ENCODE results near the gene FKBP1A.

FKBP1A gene

GRCh38 chr20:1382670-1383069 lies 10.2 kb downstream of the FKBP1A start:
- DNase-seq: no peak

- no peak for DNase-seq
Measured at GRCh38 chr20:1381753-1382591, 10.9 kb downstream of the FKBP1A start.

- no peak for DNase-seq
Measured at GRCh38 chr20:1378735-1379125, 14.1 kb downstream of the FKBP1A start.

GRCh38 chr20:1377984-1378734 lies 14.7 kb downstream of the FKBP1A start:
- DNase-seq: no peak

GRCh38 chr20:1377341-1377871 lies 15.4 kb downstream of the FKBP1A start:
- DNase-seq: no peak

GRCh38 chr20:1376408-1377270 lies 16.2 kb downstream of the FKBP1A start:
- DNase-seq: no peak

GRCh38 chr20:1376007-1376406 lies 16.8 kb downstream of the FKBP1A start:
- DNase-seq: no peak

GRCh38 chr20:1375515-1375914 lies 17.3 kb downstream of the FKBP1A start:
- no peak for DNase-seq

- DNase-seq: no peak
Measured at GRCh38 chr20:1374246-1374645, 18.6 kb downstream of the FKBP1A start.

GRCh38 chr20:1373614-1374013 lies 19.2 kb downstream of the FKBP1A start:
- DNase-seq: no peak

GRCh38 chr20:1373036-1373435 lies 19.8 kb downstream of the FKBP1A start:
- no peak for DNase-seq

GRCh38 chr20:1371830-1372539 lies 20.9 kb downstream of the FKBP1A start:
- DNase-seq: no peak

- no peak for DNase-seq
Measured at GRCh38 chr20:1371202-1371782, 21.6 kb downstream of the FKBP1A start.

GRCh38 chr20:1370548-1371110 lies 22.2 kb downstream of the FKBP1A start:
- no peak for DNase-seq

- DNase-seq: no peak
Measured at GRCh38 chr20:1369970-1370369, 22.9 kb downstream of the FKBP1A start.

- no peak for DNase-seq
Measured at GRCh38 chr20:1368448-1369199, 24.2 kb downstream of the FKBP1A start.

- DNase-seq: no peak
Measured at GRCh38 chr20:1367479-1367878, 25.4 kb downstream of the FKBP1A start.

- DNase-seq: no peak
Measured at GRCh38 chr20:1364106-1364505, 28.7 kb downstream of the FKBP1A start.

GRCh38 chr20:1363522-1363921 lies 29.3 kb downstream of the FKBP1A start:
- DNase-seq: no peak

- no peak for DNase-seq
Measured at GRCh38 chr20:1362484-1362883, 30.4 kb downstream of the FKBP1A start.
